GM12801 (cell line): ENCODE data around the gene CBFA2T3.

Experiments
- TF ChIP-seq, protein P1 (sequence below): IDR thresholded peaks from one replicate; pipeline ENCODE4 v1.5.1; 2011; ENCODE audit warnings: control low read depth; ENCODE audit not compliant: insufficient read length; ENCODE audit errors: extremely low read depth

Gene CBFA2T3

GRCh38 chr16:89022051-89022836 lies 45.2 kb upstream of the CBFA2T3 start:
- TF ChIP-seq, protein P1, sequence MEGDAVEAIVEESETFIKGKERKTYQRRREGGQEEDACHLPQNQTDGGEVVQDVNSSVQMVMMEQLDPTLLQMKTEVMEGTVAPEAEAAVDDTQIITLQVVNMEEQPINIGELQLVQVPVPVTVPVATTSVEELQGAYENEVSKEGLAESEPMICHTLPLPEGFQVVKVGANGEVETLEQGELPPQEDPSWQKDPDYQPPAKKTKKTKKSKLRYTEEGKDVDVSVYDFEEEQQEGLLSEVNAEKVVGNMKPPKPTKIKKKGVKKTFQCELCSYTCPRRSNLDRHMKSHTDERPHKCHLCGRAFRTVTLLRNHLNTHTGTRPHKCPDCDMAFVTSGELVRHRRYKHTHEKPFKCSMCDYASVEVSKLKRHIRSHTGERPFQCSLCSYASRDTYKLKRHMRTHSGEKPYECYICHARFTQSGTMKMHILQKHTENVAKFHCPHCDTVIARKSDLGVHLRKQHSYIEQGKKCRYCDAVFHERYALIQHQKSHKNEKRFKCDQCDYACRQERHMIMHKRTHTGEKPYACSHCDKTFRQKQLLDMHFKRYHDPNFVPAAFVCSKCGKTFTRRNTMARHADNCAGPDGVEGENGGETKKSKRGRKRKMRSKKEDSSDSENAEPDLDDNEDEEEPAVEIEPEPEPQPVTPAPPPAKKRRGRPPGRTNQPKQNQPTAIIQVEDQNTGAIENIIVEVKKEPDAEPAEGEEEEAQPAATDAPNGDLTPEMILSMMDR: no peak

- TF ChIP-seq, protein P1: no peak
These were observed 44.1 kb upstream of the CBFA2T3 start for GRCh38 chr16:89020925-89021595.

GRCh38 chr16:89020068-89020924 lies 43.3 kb upstream of the CBFA2T3 start:
- TF ChIP-seq, protein P1: no peak

GRCh38 chr16:89019511-89019910 lies 42.5 kb upstream of the CBFA2T3 start:
- TF ChIP-seq, protein P1: no peak

GRCh38 chr16:89018282-89019158 lies 41.5 kb upstream of the CBFA2T3 start:
- TF ChIP-seq, protein P1: no peak

DNA sequence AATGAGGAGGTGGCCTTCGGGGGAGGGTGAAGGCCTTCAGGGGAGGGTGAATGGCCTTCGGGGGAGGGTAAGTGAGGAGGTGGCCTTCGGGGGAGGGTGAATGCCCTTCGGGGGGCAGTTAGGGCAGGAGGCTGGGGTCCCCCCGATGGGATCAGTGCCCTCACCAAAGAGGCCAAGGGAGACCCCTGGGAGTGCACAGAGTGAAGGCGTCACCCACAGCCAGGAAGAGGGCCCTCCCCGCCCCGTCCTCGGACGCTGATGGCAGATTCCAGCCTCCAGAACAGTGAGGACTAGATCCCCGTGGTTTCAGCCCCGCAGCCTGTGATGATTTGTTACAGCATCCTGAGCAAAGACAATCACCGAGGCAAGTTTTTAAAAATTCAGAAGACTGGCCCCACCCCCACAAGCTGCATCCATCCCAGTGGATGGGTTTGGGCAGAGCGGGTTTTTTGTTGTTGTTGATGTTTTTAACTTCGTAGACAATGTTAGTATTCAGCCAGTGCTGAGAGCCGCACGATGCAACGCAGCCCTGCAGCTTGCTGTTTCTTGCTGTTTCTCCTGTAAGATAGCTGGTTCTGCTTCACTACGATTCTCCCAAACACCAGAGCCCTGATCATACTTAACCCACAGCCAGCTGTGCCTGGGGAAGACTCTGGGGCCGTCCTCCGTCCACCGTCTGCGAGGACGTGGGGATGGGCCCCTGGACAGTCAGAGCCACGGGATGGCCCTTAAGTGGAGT lies 40.7 kb upstream of the CBFA2T3 start:
- TF ChIP-seq, protein P1: no peak
